HG03103 (cell line): ENCODE results near the gene ZNF678.
"Not testable (repeated sequence)": the region's sequence is repeated elsewhere in the genome, so short reads cannot be mapped to it uniquely, and the experiment has no call there.

Source experiments
- ATAC-seq: cut with Tn5 transposase; IDR thresholded peaks from one replicate; pipeline ENCODE4 v1.9.1; 2021; ENCODE audit warnings: low read depth; ENCODE audit not compliant: unreplicated experiment

ZNF678 gene

GRCh38 chr1:227549892-227550291, 13.5 kb upstream of the ZNF678 start:
- ATAC-seq: no peak

DNA sequence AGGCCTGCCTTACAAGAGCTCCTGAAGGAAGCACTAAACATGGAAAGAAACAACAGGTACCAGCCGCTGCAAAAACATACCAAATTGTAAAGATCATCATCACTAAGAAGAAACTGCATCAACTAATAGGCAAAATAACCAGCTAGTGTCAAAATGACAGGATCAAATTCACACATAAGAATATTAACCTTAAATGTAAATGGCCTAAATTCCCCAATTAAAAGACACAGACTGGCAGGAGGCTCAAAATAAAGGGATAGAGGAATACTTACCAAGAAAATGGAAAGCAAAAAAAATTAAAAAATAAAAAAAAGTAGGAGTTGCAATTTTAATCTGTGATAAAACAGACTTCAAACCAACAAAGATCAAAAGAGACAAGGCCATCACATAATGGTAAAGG, 11.5 kb upstream of the ZNF678 start:
- ATAC-seq: not testable (repeated sequence)

DNA sequence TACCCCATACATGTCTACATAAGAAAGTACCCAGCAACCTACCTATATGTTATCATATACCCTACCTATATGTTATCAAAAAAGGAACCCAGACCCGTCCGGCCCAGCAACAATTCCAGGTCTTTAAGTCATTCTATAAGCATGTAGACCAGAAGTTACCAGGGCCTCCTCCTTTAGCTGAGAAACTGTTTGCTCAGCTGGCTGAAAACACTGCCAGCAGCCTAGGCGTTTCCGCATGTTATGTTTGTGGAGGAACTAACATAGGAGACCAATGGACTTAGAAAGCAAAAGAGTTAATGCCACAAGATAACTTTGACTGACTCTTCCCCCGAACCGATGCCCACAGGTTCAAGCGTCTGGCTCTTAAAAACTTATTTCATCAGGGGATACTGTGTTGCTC, 7.1 kb upstream of the ZNF678 start:
- no peak for ATAC-seq

- ATAC-seq: no peak
Observed at GRCh38 chr1:227557962-227558725, 5.2 kb upstream of the ZNF678 start.

- ATAC-seq: no peak
Observed at GRCh38 chr1:227558732-227559262, 4.6 kb upstream of the ZNF678 start.

DNA sequence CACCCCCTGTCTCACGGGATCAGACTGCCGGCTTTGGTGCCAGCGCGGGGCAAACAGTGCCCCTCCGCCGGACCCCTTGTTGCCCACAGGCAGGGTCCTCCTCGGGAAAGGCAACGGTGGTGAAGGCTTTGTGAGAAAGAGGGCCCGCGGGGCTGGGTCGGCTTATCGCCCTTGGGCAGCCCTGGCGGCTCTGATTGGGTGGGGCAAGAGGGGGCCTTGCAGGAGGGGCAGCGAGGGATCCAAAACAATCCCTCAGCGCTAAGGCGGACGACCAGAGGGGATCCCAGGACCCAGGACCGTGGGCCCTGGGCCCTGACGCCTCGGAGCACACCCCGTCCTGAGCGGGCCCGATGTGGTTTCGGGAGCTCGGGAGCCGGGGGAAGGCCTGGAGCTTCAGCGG, 3.9 kb upstream of the ZNF678 start:
- ATAC-seq: no peak

GRCh38 chr1:227559926-227560325, 3.4 kb upstream of the ZNF678 start:
- ATAC-seq: no peak

- ATAC-seq: no peak
Observed at GRCh38 chr1:227560393-227561173, 2.8 kb upstream of the ZNF678 start.

GRCh38 chr1:227561241-227561907, 2.0 kb upstream of the ZNF678 start:
- ATAC-seq: no peak

DNA sequence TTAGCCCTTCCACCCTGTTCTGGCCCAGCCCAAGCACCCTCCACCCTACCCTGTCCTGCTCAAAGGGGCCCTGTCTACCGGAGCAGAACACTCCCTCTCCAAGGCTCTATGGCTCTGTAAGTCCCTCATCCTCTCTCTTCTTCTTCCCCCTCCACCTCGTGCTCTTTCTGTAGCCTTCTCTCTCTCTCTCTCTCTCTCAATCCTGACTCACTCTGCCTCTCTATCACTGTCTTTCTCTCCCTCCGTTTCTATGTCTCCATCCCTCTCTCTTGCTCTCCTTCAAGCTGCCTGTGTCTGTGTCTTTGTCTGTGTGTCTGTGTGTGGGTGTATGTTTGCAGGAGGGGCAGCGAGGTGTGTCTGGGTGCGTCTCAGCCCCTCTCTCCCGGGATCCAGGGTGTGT, 1.3 kb upstream of the ZNF678 start:
- ATAC-seq: no peak

DNA sequence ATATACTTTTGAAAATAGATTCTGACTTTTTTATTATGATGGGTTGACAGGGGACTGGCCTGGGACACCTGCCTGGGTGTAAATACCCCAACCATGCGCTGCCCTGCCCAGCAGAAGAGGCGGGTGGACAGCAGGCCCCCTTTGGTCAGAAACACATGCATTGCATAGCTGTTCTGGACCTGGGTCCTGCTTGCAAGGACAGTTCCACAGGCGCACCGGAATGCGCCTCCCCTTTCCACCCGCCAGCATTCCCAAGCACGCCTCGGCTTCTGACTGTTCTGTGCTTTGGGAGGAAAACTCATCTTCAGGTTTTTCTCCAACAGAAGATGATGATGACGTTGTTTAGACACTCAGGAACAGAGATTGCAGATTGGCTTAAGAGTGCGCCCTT, 428 bp upstream of the ZNF678 start:
- no peak for ATAC-seq

- no peak for ATAC-seq
Observed at GRCh38 chr1:227567256-227567655, 3.9 kb downstream of the ZNF678 start.

DNA sequence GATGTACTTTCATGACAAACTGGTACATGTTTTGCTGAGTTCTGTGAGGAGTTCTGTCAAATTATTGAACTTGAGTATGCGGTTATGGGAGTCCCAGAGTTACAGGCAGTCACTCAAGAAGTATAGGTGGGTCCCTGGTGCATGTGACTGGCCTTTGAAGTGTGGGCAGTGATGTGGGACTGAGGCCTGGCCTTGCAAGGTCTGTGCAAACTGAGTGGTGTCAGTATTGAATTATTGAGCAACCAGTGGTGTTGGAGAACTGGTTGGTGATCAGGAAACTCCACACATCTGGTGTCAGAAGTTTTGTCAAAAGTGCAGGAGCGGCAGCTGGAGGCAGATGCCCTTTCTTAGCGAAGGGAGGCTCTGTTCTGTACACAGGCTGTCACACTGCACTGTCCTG, 5.2 kb downstream of the ZNF678 start:
- no peak for ATAC-seq

DNA sequence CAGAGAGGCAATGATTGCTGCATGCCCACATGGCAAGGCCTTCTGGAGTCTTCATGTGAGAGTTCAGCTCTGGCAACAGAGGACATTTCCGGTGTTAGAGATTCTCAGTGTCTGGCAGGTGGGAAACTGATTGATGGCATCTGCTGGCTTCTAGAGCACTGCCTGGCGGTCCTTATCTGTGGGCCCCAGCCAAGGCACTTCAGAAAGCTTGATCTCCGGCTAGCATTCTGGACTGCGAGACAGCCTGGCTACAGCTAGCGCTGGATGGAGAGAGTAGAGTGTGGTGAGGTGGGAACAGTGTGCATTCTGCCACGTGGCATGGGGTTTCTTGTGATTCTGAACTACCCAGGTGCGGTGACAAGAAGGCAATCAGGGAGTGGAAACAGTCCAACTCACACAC, 9.4 kb downstream of the ZNF678 start:
- no peak for ATAC-seq

- ATAC-seq: no peak
Observed at GRCh38 chr1:227574926-227575325, 11.6 kb downstream of the ZNF678 start.

- ATAC-seq: no peak
Observed at GRCh38 chr1:227576189-227576588, 12.8 kb downstream of the ZNF678 start.

- ATAC-seq: no peak
Observed at GRCh38 chr1:227577500-227577899, 14.1 kb downstream of the ZNF678 start.

DNA sequence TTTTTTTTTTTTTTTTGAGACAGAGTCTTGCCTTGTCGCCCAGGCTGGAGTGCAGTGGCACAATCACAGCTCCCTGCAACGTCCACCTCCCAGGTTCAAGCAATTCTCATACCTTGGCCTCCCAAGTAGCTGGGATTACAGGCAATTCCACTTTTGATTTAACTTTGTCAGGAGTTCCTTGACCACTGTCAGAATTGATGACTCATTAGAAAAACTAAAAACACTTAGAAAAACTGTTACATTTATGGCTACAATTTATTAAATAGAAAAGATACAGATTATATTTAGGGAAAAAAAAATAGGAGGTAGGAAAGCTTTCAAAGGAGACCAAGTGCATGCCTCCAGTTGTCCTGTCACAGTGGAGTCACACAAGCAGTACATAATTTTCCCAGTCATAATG, 20.0 kb downstream of the ZNF678 start:
- no peak for ATAC-seq

DNA sequence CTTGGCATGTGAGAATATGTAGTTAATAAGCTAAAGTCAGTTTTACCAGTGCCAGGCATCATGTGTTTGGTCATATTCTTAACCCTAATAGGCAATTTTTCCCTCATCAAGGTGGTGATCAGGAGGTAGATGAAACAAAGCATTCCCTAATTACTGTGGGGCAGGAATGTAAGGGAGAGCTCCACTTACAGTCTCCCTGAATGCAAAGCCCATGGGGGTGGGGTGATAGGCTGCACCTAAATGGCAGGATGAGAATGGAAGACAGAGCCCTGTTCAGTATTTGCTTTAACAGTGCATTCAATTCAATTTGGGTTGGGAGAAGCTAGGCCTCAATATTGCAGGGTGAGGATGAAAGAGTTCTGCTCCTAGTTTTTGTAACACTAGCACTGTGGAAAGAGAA, 23.4 kb downstream of the ZNF678 start:
- ATAC-seq: no peak

GRCh38 chr1:227587968-227588367, 24.6 kb downstream of the ZNF678 start:
- ATAC-seq: no peak

DNA sequence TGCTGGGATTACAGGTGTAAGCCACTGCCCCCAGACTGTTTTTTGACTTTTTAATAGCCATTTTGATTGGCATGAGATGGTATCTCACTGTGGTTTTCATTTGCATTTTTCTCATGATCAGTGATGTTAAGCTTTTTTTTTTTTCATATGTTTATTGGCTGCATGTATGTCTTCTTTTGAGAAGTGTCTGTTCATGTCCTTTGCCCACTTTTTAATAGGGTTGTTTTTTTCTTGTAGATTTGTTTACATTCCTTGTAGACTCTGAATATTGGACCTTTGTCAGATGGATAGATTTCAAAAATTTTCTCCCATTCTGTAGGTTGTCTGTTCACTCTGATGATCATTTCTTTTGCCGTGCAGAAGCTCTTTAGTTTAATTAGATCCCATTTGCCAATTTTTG, 25.4 kb downstream of the ZNF678 start:
- ATAC-seq: not testable (repeated sequence)
